ENCODE measurements around the gene HMGCS1.

- TF ChIP-seq CTCF (IDR thresholded peaks at IDR 0.05), result no peak
- TF ChIP-seq POLR2A (IDR thresholded peaks at IDR 0.05), result no peak
Measured at GRCh38 chr5:43294226-43294625, 19.0 kb downstream of the HMGCS1 start.

Measured in uterus (tissue), 2 donors.